Measurements from ENCODE around the gene ZBTB4. TPM values are rescaled to one million over a fixed set of nuclear protein-coding genes. Genes with fewer than 3 reads are reported as not detected.

Gene ZBTB4
- total and polyA plus RNA-seq, 9 of the 15 experiments (the other 6 are each of a cell fraction or from before 2014, with no cell fraction given) = 0.92 to 6.9 (median 3.3) TPM

DNA sequence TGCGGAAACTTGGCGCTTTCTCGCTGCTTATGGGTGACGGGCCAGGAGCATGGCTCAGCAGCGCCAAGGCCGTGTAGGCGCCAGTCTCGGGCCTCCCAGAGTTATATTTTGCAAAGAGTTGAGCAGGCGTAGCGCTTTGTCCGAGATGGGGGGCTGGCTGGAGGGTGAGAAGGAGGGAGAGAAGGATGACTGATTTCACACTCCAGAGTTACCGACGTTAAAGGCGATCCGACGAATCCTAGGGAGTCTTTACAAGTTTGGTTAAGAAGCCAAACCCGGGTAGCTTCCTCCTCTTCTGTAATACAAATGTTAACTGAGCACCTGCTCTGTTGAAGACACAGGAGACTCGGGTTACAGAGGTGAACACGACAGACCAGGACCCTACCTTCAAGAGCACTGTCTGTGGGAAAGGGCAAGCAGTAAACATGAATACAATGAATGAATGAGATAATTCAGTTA is 5.5 kb upstream of the ZBTB4 start (continued):
- TF ChIP-seq, protein P1, sequence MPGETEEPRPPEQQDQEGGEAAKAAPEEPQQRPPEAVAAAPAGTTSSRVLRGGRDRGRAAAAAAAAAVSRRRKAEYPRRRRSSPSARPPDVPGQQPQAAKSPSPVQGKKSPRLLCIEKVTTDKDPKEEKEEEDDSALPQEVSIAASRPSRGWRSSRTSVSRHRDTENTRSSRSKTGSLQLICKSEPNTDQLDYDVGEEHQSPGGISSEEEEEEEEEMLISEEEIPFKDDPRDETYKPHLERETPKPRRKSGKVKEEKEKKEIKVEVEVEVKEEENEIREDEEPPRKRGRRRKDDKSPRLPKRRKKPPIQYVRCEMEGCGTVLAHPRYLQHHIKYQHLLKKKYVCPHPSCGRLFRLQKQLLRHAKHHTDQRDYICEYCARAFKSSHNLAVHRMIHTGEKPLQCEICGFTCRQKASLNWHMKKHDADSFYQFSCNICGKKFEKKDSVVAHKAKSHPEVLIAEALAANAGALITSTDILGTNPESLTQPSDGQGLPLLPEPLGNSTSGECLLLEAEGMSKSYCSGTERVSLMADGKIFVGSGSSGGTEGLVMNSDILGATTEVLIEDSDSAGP (CRISPR knock-in tag; IDR thresholded peaks at IDR 0.05) = no peak
- TF ChIP-seq DNMT1 (IDR thresholded peaks at IDR 0.05) (no peak), GABPB2 (CRISPR knock-in tag; conservative IDR thresholded peaks at IDR 0.05) (no peak), PHTF2 (CRISPR knock-in tag; IDR thresholded peaks at IDR 0.05) (no peak), L3MBTL2 (IDR thresholded peaks at IDR 0.05) (peak; percentile 41; the same call in 1 of the 2 replicates), ARID2 (IDR thresholded peaks at IDR 0.05) (no peak), SREBF1 (IDR thresholded peaks at IDR 0.05; ENCODE audit: borderline replicate concordance, low read depth, low read length) (no peak), HNRNPLL (IDR thresholded peaks at IDR 0.05; ENCODE audit: low read depth, low read length, poor library complexity, severe bottlenecking) (no peak), ZNF124 (CRISPR knock-in tag; IDR thresholded peaks at IDR 0.05) (no peak), LCOR (CRISPR knock-in tag; IDR thresholded peaks at IDR 0.05) (no peak), ZNF282 (CRISPR knock-in tag; IDR thresholded peaks at IDR 0.05) (no peak), PTBP1 (IDR thresholded peaks at IDR 0.05; ENCODE audit: low read depth, low read length) (no peak), POLR3G (IDR thresholded peaks at IDR 0.05; ENCODE audit: extremely low read depth, insufficient read length, insufficient replicate concordance) (no peak)
- TF ChIP-seq, protein P2, sequence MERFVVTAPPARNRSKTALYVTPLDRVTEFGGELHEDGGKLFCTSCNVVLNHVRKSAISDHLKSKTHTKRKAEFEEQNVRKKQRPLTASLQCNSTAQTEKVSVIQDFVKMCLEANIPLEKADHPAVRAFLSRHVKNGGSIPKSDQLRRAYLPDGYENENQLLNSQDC (CRISPR knock-in tag; IDR thresholded peaks at IDR 0.05) = no peak
- TF ChIP-seq, protein P3, sequence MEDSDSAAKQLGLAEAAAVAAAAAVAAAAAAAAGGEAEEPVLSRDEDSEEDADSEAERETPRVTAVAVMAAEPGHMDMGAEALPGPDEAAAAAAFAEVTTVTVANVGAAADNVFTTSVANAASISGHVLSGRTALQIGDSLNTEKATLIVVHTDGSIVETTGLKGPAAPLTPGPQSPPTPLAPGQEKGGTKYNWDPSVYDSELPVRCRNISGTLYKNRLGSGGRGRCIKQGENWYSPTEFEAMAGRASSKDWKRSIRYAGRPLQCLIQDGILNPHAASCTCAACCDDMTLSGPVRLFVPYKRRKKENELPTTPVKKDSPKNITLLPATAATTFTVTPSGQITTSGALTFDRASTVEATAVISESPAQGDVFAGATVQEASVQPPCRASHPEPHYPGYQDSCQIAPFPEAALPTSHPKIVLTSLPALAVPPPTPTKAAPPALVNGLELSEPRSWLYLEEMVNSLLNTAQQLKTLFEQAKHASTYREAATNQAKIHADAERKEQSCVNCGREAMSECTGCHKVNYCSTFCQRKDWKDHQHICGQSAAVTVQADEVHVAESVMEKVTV (CRISPR knock-in tag; IDR thresholded peaks at IDR 0.05) = no peak
- TF ChIP-seq, protein P4, sequence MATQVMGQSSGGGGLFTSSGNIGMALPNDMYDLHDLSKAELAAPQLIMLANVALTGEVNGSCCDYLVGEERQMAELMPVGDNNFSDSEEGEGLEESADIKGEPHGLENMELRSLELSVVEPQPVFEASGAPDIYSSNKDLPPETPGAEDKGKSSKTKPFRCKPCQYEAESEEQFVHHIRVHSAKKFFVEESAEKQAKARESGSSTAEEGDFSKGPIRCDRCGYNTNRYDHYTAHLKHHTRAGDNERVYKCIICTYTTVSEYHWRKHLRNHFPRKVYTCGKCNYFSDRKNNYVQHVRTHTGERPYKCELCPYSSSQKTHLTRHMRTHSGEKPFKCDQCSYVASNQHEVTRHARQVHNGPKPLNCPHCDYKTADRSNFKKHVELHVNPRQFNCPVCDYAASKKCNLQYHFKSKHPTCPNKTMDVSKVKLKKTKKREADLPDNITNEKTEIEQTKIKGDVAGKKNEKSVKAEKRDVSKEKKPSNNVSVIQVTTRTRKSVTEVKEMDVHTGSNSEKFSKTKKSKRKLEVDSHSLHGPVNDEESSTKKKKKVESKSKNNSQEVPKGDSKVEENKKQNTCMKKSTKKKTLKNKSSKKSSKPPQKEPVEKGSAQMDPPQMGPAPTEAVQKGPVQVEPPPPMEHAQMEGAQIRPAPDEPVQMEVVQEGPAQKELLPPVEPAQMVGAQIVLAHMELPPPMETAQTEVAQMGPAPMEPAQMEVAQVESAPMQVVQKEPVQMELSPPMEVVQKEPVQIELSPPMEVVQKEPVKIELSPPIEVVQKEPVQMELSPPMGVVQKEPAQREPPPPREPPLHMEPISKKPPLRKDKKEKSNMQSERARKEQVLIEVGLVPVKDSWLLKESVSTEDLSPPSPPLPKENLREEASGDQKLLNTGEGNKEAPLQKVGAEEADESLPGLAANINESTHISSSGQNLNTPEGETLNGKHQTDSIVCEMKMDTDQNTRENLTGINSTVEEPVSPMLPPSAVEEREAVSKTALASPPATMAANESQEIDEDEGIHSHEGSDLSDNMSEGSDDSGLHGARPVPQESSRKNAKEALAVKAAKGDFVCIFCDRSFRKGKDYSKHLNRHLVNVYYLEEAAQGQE (IDR thresholded peaks at IDR 0.05; ENCODE audit: borderline replicate concordance) = peak; percentile 45; the same call in 1 of the 2 replicates
- TF ChIP-seq, protein P4 (CRISPR knock-in tag; IDR thresholded peaks at IDR 0.05; ENCODE audit: low read depth) = no peak
